HCT116 (cell line): ENCODE data around the gene IGLL1. TPM values are rescaled to one million over a fixed set of nuclear protein-coding genes. Genes with fewer than 3 reads are reported as not detected.

ENCODE experiments used
- ATAC-seq: fragments of 200-7000 bp; cut with Tn5 transposase; 2 replicates; pipeline ENCODE4 v1.9.1; 2020; ENCODE audit warnings: mild to moderate bottlenecking, moderate library complexity
- BruUV-seq: library from RNA; stranded (reverse); fragments of 400-500 nt; replicated peaks from 2 replicates; lab custom pipeline; 2021; lab: Mats Ljungman, UMichigan
- CTCF ChIA-PET: fragments of 300-600 bp; sonication (Branson Sonifier 250); formaldehyde crosslinking; loops from one replicate; lab custom pipeline; 2021; ENCODE audit warnings: antibody characterized with exemption; lab: Charles Lee
- POLR2A ChIA-PET: fragments of 300-600, 350-600 bp; sonication (Branson Sonifier 250); formaldehyde crosslinking; loops from one replicate; lab custom pipeline; 2021; ENCODE audit warnings: antibody characterized with exemption; lab: Charles Lee
- RAD21 ChIA-PET, 2 experiments: fragments of 300-600 bp; sonication (Branson Sonifier 250); formaldehyde crosslinking; loops; one replicate each; lab custom pipeline; 2023; ENCODE audit warnings: low total read pairs in 2 of 2; ENCODE audit not compliant: uncharacterized antibody in 2 of 2, unreplicated experiment in 2 of 2, low non-redundant PET in 1 of 2; lab: Charles Lee
- DNase-seq: peaks from one replicate; pipeline ENCODE4 v3.0.0-alpha.2; 2010; ENCODE audit warnings: low read depth, low spot score
- H2AFZ ChIP-seq: fragments of 200-600 bp; shearing (Covaris generic), sonication (generic); 2 replicates; pipeline ENCODE4 v1.6.1; 2017; ENCODE audit warnings: low read depth, mixed run types, mixed read lengths, antibody characterized with exemption, low read length; ENCODE audit not compliant: poor library complexity, severe bottlenecking
- H3K27ac ChIP-seq: 2 replicates; pipeline ENCODE4 v1.5.1; 2012; ENCODE audit warnings: low read depth, low read length
- H3K27me3 ChIP-seq: fragments of 200-600 bp; sonication (generic); 2 replicates; pipeline ENCODE4 v1.6.1; 2016; ENCODE audit warnings: mixed run types, low read length, mixed read lengths; ENCODE audit not compliant: insufficient read depth
- H3K36me3 ChIP-seq, 2 experiments: fragments of 200-500 bp in 1 of 2; fragments of 200-600 bp in 1 of 2; sonication (Bioruptor generic) in 1 of 2; sonication (generic) in 1 of 2; 2 replicates each; pipeline versions ENCODE4 v1.5.1 to v1.6.1; 2014 to 2016; ENCODE audit warnings: low read length in 2 of 2, inconsistent platforms in 1 of 2, mixed read lengths in 1 of 2, mixed run types in 1 of 2; ENCODE audit not compliant: insufficient read depth in 2 of 2, control insufficient read depth in 1 of 2
- H3K4me1 ChIP-seq, 2 experiments: fragments of 200-600 bp in 1 of 2; sonication (generic) in 1 of 2; 2 replicates each; pipeline versions ENCODE4 v1.5.1 to v1.6.1; 2012 to 2017; ENCODE audit warnings: low read length in 2 of 2, inconsistent platforms in 1 of 2, mild to moderate bottlenecking in 1 of 2, mixed read lengths in 1 of 2, mixed run types in 1 of 2, moderate library complexity in 1 of 2; ENCODE audit not compliant: insufficient read depth in 2 of 2, control insufficient read depth in 1 of 2
- H3K4me2 ChIP-seq: fragments of 200-600 bp; sonication (generic); 2 replicates; pipeline ENCODE4 v1.6.1; 2017; ENCODE audit warnings: mixed run types, low read length, mixed read lengths
- H3K4me3 ChIP-seq, 2 experiments: fragments of 200-600 bp in 1 of 2; sonication (generic) in 1 of 2; replicated peaks in 1 of 2; 2 replicates each; pipeline ENCODE4 v1.5.1; 2011 to 2016; ENCODE audit warnings: low read length in 2 of 2, control low read depth in 1 of 2, low read depth in 1 of 2, mild to moderate bottlenecking in 1 of 2, mixed read lengths in 1 of 2, mixed run types in 1 of 2
- H3K79me2 ChIP-seq: fragments of 200-600 bp; sonication (generic); 2 replicates; pipeline ENCODE4 v1.6.1; 2017; ENCODE audit warnings: mild to moderate bottlenecking, mixed run types, low read length, moderate library complexity, mixed read lengths; ENCODE audit not compliant: insufficient read depth
- H3K9ac ChIP-seq: fragments of 200-600 bp; sonication (generic); 2 replicates; pipeline ENCODE4 v1.6.1; 2016; ENCODE audit warnings: low read length, mixed read lengths
- H3K9me2 ChIP-seq: fragments of 200-600 bp; sonication (generic), shearing (Covaris generic); 2 replicates; pipeline ENCODE4 v1.6.1; 2017; ENCODE audit warnings: mixed run types, mild to moderate bottlenecking, moderate library complexity; ENCODE audit not compliant: insufficient read depth
- H3K9me3 ChIP-seq, 2 experiments: fragments of 200-500 bp in 1 of 2; fragments of 200-600 bp in 1 of 2; sonication (Bioruptor generic) in 1 of 2; sonication (generic) in 1 of 2; 2 replicates each; pipeline ENCODE4 v1.6.1; 2014 to 2017; ENCODE audit warnings: low read length in 2 of 2, mixed read lengths in 2 of 2, inconsistent platforms in 1 of 2, low read depth in 1 of 2, mild to moderate bottlenecking in 1 of 2, mixed run types in 1 of 2, moderate library complexity in 1 of 2; ENCODE audit not compliant: control insufficient read depth in 1 of 2, insufficient read depth in 1 of 2
- H4K20me1 ChIP-seq: fragments of 200-600 bp; sonication (generic), shearing (Covaris generic); 2 replicates; pipeline ENCODE4 v1.6.1; 2017; ENCODE audit warnings: mixed run types, mild to moderate bottlenecking, moderate library complexity; ENCODE audit not compliant: insufficient read depth
- CBX3 ChIP-seq: IDR thresholded peaks from 2 replicates; pipeline ENCODE4 v1.6.1; 2012; ENCODE audit warnings: low read depth
- CEBPB ChIP-seq: IDR thresholded peaks from 2 replicates; pipeline ENCODE4 v1.6.1; 2012; ENCODE audit warnings: low read depth
- EGR1 ChIP-seq: IDR thresholded peaks from 2 replicates; pipeline ENCODE4 v1.6.1; 2012; ENCODE audit warnings: low read depth
- ELF1 ChIP-seq: IDR thresholded peaks from 2 replicates; pipeline ENCODE4 v1.6.1; 2012; ENCODE audit warnings: low read depth, borderline replicate concordance
- EZH2phosphoT487 ChIP-seq: fragments of 200-600 bp; IDR thresholded peaks from 2 replicates; pipeline ENCODE4 v1.6.1; 2018; ENCODE audit warnings: antibody characterized with exemption, borderline replicate concordance
- FOSL1 ChIP-seq: IDR thresholded peaks from 2 replicates; pipeline ENCODE4 v1.6.1; 2012; ENCODE audit warnings: low read depth
- POLR2A ChIP-seq: IDR thresholded peaks from 2 replicates; pipeline ENCODE4 v1.7.0; 2011; ENCODE audit warnings: borderline replicate concordance; ENCODE audit not compliant: insufficient read depth, insufficient read length; ENCODE audit errors: extremely low read depth
- POLR2AphosphoS5 ChIP-seq: IDR thresholded peaks from 2 replicates; pipeline ENCODE4 v1.6.1; 2011; ENCODE audit warnings: mild to moderate bottlenecking, low read depth, low read length, moderate library complexity
- RAD21 ChIP-seq: IDR thresholded peaks from 2 replicates; pipeline ENCODE4 v1.6.1; 2012; ENCODE audit warnings: low read depth, mild to moderate bottlenecking
- SIN3A ChIP-seq: IDR thresholded peaks from 2 replicates; pipeline ENCODE4 v1.6.1; 2012; ENCODE audit warnings: low read depth
- SP1 ChIP-seq: IDR thresholded peaks from 2 replicates; pipeline ENCODE4 v1.6.1; 2012; ENCODE audit warnings: low read depth
- TCF7L2 ChIP-seq: IDR thresholded peaks from 2 replicates; pipeline ENCODE4 v1.7.0; 2011; ENCODE audit warnings: borderline replicate concordance, inconsistent platforms; ENCODE audit not compliant: insufficient read depth, insufficient read length; ENCODE audit errors: extremely low read depth
- ZFX ChIP-seq: fragments of 450-650 bp; IDR thresholded peaks from 2 replicates; pipeline ENCODE4 v1.6.1; 2017
- ZNF274 ChIP-seq: fragments of 200-500 bp; sonication (Bioruptor generic); IDR thresholded peaks from 2 replicates; pipeline ENCODE4 v1.6.1; 2014; ENCODE audit warnings: mild to moderate bottlenecking, low read depth, low read length, inconsistent platforms
- intact Hi-C: fragments of 100-400 bp; cut with micrococcal nuclease; formaldehyde crosslinking; loops from 2 replicates; pipeline ENCODE4 v1.10.0; 2022
- total RNA-seq: library from RNA; stranded (reverse); gene quantifications from one replicate; pipeline ENCODE4 v1.2.1, GENCODE V29; 2021; ENCODE audit not compliant: unreplicated experiment
- TF ChIP-seq, protein P1 (sequence below): IDR thresholded peaks from 2 replicates; pipeline ENCODE4 v1.6.1; 2012; ENCODE audit warnings: low read depth
- TF ChIP-seq, protein P2 (sequence below): IDR thresholded peaks from 2 replicates; pipeline ENCODE4 v1.6.1; 2011; ENCODE audit warnings: mild to moderate bottlenecking, low read length, moderate library complexity; ENCODE audit not compliant: insufficient replicate concordance; ENCODE audit errors: extremely low read depth
- TF ChIP-seq, protein P3 (sequence below), 3 experiments: fragments of 200-600 bp in 1 of 3; sonication (generic) in 1 of 3; IDR thresholded peaks in 2 of 3; conservative IDR thresholded peaks in 1 of 3; 2 replicates each; pipeline ENCODE4 v1.5.1; 2012 to 2017; ENCODE audit warnings: low read depth in 2 of 3, low read length in 2 of 3, antibody characterized with exemption in 1 of 3, borderline replicate concordance in 1 of 3, control low read depth in 1 of 3, mild to moderate bottlenecking in 1 of 3, mixed read lengths in 1 of 3, mixed run types in 1 of 3, moderate library complexity in 1 of 3; ENCODE audit not compliant: insufficient read depth in 1 of 3

Gene IGLL1
- total RNA-seq, 1 experiment from 2014 or later = not detected

DNA sequence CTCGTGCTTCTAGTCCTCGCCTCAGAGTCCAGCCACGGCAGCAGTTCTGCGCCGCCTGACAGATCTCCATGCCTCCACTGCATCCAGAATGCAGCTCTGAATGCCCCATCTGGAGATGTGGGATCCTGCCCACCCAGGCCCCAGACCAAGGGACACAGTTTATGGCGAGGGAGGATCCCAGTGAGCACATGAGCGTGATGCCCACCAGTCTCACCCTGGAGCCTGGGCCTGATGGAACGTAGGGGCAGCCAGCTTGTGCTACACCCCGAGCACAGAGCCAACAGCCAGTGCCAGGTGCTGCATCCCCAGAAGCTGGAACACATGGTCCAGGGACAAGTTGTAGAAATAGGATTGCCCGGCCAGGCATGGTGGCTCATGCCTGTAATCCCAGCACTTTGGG, 10.4 kb downstream of the IGLL1 start:
- H3K4me3 ChIP-seq = no peak overlapping the region
- no peaks in the 10 kb centered on the region for H3K9me3 ChIP-seq
- H3K79me2 ChIP-seq = no peaks in the 10 kb centered on the region
- intact Hi-C loops = no loop called here
- no peak for DNase-seq
- RAD21 ChIA-PET = no interaction called here
- H3K4me2 ChIP-seq = no peak overlapping the region
- no peaks in the 10 kb centered on the region for H4K20me1 ChIP-seq
- no peaks in the 10 kb centered on the region for H3K4me1 ChIP-seq
- H3K27ac ChIP-seq = no peak overlapping the region
- no peaks in the 10 kb centered on the region for H3K9me2 ChIP-seq
- no peaks in the 10 kb centered on the region for H3K27me3 ChIP-seq
- no peak for ATAC-seq
- BruUV-seq = no TSS peak
- TF ChIP-seq FOSL1 (no peak), TCF7L2 (no peak), CEBPB (no peak), ZNF274 (no peak), POLR2A (no peak), SP1 (no peak), POLR2AphosphoS5 (no peak), CBX3 (no peak), SIN3A (no peak), EGR1 (no peak), ELF1 (no peak), RAD21 (no peak), EZH2phosphoT487 (no peak), ZFX (no peak)
- TF ChIP-seq, protein P1, sequence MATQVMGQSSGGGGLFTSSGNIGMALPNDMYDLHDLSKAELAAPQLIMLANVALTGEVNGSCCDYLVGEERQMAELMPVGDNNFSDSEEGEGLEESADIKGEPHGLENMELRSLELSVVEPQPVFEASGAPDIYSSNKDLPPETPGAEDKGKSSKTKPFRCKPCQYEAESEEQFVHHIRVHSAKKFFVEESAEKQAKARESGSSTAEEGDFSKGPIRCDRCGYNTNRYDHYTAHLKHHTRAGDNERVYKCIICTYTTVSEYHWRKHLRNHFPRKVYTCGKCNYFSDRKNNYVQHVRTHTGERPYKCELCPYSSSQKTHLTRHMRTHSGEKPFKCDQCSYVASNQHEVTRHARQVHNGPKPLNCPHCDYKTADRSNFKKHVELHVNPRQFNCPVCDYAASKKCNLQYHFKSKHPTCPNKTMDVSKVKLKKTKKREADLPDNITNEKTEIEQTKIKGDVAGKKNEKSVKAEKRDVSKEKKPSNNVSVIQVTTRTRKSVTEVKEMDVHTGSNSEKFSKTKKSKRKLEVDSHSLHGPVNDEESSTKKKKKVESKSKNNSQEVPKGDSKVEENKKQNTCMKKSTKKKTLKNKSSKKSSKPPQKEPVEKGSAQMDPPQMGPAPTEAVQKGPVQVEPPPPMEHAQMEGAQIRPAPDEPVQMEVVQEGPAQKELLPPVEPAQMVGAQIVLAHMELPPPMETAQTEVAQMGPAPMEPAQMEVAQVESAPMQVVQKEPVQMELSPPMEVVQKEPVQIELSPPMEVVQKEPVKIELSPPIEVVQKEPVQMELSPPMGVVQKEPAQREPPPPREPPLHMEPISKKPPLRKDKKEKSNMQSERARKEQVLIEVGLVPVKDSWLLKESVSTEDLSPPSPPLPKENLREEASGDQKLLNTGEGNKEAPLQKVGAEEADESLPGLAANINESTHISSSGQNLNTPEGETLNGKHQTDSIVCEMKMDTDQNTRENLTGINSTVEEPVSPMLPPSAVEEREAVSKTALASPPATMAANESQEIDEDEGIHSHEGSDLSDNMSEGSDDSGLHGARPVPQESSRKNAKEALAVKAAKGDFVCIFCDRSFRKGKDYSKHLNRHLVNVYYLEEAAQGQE = no peak
- TF ChIP-seq, protein P2, sequence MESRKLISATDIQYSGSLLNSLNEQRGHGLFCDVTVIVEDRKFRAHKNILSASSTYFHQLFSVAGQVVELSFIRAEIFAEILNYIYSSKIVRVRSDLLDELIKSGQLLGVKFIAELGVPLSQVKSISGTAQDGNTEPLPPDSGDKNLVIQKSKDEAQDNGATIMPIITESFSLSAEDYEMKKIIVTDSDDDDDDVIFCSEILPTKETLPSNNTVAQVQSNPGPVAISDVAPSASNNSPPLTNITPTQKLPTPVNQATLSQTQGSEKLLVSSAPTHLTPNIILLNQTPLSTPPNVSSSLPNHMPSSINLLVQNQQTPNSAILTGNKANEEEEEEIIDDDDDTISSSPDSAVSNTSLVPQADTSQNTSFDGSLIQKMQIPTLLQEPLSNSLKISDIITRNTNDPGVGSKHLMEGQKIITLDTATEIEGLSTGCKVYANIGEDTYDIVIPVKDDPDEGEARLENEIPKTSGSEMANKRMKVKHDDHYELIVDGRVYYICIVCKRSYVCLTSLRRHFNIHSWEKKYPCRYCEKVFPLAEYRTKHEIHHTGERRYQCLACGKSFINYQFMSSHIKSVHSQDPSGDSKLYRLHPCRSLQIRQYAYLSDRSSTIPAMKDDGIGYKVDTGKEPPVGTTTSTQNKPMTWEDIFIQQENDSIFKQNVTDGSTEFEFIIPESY = no peak
- TF ChIP-seq, protein P3, sequence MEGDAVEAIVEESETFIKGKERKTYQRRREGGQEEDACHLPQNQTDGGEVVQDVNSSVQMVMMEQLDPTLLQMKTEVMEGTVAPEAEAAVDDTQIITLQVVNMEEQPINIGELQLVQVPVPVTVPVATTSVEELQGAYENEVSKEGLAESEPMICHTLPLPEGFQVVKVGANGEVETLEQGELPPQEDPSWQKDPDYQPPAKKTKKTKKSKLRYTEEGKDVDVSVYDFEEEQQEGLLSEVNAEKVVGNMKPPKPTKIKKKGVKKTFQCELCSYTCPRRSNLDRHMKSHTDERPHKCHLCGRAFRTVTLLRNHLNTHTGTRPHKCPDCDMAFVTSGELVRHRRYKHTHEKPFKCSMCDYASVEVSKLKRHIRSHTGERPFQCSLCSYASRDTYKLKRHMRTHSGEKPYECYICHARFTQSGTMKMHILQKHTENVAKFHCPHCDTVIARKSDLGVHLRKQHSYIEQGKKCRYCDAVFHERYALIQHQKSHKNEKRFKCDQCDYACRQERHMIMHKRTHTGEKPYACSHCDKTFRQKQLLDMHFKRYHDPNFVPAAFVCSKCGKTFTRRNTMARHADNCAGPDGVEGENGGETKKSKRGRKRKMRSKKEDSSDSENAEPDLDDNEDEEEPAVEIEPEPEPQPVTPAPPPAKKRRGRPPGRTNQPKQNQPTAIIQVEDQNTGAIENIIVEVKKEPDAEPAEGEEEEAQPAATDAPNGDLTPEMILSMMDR (IDR thresholded peaks at IDR 0.05 in 2 of 3, conservative IDR thresholded peaks at IDR 0.05 in 1 of 3; ENCODE audit: borderline replicate concordance in 1 of 3, insufficient read depth in 1 of 3, low read depth in 2 of 3, low read length in 2 of 3) = no peak
- H3K36me3 ChIP-seq = no peaks in the 10 kb centered on the region
- no peak overlapping the region for H2AFZ ChIP-seq
- no peak overlapping the region for H3K9ac ChIP-seq
- POLR2A ChIA-PET = no interaction called here
- CTCF ChIA-PET = no interaction called here
